Measurements from ENCODE around the gene DDRGK1.
"Not testable (repeated sequence)": the region's sequence is repeated elsewhere in the genome, so short reads cannot be mapped to it uniquely, and the experiment has no call there.

Gene DDRGK1

DNA sequence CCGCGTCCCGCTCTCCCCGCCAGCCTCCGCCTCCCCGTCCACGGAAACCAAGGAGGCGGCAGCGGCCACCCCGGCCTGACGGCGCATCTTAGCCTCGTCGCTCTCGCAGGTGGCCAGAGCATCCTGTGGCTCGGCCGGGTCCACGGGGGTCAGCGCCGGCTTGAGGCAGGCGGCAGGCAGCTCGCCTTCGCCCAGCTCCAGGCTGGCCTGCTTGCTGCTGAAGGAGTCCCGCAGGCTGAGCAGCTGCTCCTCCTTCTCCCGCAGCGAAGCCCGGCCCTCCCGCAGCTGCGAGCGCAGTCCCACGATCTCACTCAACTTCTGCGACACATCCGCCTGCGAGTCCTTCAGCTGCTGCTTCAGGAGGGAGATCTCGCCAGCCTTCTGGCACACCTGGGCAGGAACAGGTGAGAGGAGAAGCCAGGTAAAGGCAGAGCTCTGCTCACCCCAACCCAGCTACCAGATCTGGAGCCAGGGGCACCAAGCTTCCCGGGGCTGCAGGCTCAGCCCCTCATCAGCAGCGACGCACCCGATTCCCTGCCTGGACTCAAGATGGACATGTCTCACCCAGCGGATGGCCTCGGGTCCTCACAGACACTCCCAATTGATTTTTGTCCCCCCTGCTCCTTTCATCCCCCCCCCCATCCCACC is 39.6 kb downstream of the DDRGK1 start:
- no peak for DNase-seq (ENCODE audit: low read depth in 2 of 2)

DNA sequence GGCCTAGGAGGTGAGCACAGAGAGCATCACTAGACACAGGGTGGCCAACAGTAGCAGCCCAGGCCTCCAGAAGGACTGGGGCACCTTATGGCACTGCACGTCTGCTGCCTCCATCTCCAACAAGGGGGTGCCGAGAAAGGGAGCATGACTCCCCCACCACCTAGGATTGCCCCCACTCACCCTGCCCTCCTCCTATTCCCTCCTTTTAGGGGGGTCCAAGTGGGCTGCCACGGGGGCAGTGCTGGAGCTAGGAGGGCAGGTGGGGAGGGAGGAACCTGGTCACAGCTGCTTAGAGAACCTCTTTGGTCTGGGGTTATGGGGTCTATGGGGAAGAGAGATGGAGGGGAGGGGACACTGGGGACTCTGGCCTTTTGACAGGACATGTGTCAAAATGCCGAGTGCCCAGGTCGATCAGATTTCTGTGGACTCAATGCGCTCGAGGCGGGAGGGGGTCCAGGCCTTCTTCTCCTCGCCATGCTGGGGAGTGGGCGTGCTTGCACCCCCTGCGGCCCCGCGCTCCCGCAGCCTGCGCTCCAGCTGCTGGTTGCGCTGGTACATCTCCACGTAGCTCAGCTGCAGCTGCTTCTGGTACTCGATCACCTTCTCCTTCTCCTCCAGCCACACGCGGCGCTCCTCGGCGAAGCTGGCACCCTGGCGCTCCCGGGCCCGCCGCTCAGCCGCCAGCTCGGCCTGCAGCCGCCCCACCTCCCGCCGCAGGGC is 40.3 kb downstream of the DDRGK1 start:
- DNase-seq (ENCODE audit: low read depth in 2 of 2) = no peak

DNA sequence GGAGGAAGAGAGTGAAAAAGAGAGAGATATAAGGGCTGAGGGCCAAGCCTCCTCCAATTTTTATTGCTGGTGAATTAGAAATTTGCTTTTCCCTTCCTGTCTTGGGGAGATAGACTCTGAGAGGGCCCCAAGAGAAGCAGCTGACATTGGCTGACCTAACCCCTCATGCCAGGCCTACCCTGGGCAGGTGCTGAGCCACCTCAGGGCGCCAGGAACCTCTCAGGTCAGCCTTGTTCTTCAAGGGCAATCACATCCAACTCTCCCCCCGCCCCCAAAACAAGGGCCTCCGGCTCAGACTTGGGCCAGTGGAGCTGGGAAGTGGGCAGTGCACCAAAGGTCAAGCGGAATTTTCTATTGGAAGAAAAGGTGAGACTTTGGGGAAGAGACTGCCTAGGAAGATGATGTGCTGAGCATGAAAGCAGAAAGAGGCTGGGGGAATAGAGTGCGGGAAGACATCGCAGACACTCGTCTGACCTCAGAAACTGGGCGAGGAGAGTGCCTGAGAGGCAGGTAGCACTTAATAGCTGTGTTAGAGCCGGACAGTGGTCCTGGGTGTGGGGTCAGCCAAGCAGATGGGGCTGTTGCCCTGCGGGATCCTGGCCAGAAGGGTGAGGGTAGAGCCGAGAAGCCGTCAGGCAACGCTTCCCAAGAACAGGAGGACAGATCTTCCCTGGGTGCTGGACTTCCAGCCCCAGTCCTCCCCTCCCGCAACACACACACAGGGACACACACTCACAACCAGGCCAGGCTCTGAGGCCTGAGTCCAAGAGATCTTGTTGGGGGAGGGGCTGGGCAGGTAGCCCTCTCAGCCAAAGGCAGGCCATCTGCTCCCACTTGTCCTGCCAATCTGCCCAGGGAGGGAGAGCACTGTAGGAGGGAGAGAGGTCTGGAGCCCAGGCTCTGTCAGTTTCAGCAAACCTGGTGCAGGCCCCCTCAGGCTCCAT is 41.1 kb downstream of the DDRGK1 start:
- no peak for DNase-seq (ENCODE audit: low read depth in 2 of 2)

DNA sequence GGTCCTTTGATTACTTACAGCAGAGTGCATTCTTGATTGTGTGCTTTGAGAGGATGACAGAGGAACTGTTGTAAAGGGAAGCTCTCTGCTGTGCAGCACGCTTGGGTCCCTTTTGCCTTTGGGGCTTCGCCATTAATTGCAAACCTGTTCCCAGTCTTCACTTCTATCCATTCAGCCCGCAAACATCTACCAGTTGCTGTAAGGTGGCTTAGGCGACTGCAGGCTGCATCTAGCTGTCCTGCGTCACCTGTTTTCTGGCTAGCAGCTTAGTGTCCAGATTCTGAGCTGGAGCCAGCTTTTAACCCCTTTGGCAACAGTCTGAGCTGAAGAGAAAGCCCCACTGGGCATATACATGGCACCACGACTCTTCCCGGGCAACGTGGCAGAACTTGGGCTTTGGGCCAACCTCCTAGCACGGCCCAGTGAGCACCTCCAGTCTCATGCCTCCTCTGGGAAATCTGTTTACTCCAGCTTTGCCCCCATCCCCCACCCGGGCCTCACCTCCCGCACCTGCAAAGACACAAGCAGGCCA is 42.3 kb downstream of the DDRGK1 start:
- DNase-seq (ENCODE audit: low read depth in 2 of 2) = no peak

DNA sequence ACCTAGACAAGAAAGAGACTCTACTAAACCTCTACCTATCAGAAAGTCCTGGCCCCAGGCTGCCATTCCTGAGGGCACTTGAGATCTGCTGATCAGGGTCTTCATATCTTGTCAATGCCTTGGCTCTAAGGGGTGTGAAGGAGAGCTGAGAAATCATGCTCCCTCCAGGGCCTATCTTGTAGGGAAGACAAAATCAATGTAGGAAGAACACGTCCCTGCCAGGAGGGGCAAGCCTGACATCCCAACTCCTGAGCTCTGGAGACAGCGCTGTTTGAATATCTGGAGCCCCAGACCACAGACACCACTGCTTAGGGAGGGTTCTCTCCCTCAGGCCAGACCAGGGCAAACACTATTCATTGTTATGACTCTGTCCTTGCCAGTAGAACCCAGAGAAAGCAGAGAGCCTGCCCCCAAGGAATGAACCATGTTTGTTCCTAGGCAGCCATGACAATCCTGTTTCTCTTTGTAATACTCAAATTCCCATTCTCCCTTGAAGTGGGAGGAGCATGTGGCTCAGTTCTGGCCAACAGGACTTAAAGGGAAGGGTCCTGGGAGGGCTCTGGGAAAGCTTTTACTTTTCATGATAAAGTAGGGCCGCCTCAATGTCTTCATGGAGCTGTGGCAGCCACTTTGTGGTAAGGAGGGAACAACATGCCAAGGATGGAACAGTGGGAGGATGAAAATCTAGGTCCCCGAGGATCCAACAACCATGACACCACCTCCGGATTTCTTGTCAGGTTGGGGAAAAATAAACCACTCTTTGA is 43.0 kb downstream of the DDRGK1 start:
- no peak for DNase-seq (ENCODE audit: low read depth in 2 of 2)

DNA sequence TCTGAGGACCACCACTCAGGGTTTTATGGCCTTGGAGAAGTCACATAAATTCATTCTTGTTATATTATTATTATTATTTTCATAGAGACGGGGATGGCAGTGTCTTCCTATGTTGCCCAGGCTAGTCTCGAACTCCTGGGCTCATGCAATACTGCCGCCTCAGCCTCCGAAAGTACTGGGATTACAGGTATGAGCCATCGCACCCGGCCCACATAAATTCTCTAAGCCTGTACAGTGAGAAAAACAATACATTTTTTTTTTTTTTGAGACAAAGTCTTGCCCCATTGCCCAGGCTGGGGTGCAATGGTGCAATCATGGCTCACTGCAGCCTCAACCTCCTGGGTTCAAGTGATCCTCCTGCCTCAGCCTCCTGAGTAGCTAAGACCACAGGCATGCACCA is 44.1 kb downstream of the DDRGK1 start:
- DNase-seq (ENCODE audit: low read depth in 2 of 2) = no peak

DNA sequence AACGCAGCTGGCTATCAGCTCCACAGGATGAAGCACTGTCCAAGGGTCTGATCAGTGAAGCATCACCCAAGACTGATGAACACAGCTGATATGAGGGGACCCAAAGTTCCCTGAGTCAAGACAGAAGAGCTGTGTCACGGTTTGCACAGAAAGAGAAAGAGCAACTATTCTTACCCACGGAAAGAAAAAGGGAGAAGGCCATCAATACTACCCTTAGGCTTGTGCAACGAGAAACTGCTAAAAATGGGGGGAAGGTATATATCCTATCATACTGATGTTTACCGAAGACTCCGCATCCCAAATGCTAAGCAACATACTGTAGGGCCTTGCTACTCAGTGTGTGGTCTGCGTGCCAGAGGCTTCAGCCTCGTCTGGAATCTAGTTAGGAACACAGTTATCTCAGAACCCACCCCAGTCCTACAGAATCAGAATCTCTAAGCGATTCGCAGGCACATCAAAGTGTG is 45.5 kb downstream of the DDRGK1 start:
- DNase-seq (ENCODE audit: low read depth in 2 of 2) = no peak

DNA sequence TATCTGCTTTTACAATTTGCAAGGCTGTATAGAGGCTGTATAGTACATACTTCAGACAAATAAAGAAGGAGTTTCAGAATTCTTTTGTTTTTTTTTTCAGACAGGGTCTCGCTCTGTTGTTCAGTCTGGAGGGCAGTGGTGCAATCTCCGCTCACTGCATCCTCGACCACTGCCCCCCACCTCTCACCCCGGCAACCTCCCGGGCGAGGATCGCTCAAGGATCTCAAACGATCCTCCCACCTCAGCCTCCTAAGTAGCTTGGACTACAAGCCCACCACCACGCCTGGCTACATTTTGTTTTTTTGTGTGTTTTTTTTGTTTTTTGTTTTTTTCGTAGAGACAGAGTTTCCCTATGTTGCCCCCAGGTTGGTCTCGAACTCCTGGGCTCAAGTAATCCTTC is 46.7 kb downstream of the DDRGK1 start:
- DNase-seq (ENCODE audit: low read depth in 2 of 2) = no peak

DNA sequence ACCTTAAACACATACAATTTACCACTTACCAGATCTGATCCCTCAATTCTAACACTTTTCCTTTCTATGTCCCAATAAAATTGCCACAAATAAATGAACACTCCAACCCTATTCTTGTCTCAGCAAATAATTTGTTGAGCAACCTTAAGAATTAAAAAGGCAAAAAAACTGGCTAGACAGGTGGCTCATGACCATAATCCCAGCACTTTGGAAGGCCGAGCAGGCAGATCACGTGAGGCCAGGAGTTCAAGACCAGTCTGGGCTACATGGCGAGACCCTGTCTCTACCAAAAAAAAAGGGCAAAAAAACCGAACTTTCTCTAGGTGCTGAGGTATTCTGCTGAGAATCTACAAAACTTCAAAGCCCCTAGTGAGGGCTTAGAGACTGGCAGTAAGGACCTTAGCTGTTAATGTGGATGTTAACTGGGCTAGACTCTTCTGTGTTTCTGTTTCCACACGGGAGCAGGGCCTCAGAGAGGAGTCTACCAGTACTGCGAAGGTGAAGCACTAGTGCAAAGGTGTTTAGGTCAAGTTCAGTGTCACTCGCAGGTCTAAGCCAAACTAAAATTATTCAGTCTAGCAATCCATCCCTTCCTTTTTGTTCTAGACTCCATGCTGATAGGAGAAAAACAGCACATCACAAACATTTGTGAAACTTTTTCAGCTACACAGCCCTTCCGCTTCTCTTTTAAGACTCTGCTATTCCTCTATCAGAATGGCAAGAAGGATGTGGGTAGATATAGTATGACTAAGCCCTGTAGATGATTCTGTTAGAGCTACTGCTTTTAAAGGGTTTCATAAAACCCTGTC is 47.5 kb downstream of the DDRGK1 start:
- no peak for DNase-seq (ENCODE audit: low read depth in 2 of 2)

DNA sequence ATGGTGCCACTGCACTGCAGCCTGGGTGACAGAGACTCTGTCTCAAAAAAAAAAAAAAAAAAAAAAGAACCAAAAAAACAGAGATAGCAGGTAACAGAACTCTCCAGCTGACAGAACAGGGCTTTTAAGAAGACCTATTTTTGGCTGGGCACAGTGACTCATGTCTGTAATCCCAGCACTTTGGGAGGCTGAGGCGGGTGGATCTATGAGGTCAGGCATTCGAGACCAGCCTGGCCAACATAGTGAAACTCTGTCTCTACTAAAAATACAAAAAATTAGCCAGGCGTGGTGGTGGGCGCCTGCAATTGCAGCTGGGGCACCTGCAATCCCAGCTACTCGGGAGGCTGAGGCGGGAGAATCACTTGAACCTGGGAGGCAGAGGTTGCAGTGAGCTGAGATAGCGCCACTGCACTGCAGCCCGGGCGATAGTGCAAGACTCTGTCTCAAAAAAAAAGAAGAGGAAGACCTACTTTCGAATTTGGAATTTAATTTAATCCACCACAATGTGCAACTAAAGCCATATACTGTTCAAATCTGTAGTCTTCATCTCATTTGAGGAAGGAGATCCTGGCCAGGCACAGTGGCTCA is 52.3 kb downstream of the DDRGK1 start:
- not testable (repeated sequence) for DNase-seq (ENCODE audit: low read depth in 2 of 2)

DNA sequence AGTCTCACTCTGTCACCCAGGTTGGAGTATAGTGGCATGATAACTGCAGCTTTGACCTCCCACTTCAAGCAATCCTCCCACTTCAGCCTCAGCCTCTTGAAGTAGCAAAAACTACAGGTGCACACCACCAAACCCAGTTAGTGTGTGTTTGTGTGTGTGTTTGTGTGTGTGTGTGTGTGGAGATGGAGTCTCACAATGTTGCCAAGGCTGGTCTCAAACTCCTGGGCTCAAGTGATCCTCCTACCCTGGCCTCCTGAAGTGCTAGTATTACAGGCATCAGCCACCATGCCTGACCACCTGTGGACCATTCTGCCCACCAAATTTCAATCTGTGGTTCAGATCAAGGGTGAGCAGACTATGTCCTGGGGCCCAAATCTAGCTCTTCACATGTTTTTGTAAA is 53.6 kb downstream of the DDRGK1 start:
- DNase-seq (ENCODE audit: low read depth in 2 of 2) = no peak

DNA sequence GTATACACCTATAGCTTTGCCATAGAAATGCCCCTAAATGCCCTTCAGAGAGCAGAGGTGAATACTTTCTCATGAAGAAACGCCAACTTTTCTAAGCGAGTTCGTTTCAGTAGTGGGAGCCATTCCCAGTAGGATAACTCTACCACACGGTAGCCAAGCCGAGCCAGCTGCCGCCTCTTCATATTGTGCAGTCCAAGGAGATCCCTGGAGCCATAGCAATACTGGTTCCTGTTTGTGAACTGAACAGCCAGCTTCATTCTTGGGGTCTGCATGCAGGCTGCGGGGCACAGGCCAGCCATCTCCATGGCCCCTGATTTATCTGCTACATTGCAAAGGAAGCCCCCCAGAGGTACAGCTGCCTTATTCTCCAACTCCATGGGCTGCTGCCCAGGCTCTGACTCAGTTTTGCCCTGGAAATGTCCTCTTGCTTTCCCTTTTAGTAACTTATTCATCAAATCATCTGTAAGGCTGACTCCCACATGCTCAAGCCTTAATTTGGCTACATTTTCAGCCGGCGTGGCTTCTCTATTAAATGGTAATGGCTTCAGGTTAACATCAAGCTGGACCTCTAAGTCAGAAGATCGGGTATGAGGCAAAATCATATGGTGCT is 57.6 kb downstream of the DDRGK1 start:
- no peak for DNase-seq (ENCODE audit: low read depth in 2 of 2)

DNA sequence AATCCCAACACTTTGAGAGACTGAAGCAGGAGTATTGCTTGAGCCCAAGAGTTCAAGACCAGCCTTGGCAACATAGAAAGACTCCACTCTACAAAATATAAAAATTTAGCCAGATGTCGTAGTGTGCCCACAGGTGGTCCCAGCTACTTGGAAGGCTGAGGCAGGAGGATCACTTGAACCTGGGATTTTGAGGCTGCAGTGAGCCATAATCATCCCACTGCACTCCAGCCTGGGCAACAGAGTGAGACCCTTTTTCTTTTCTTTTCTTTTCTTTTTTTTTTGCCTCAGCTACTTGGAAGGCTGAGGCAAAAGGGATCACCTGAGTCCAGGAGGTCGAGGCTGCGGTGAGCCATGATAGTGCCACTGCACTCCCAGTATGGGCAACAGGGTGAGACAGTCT is 62.7 kb downstream of the DDRGK1 start:
- no peak for DNase-seq (ENCODE audit: low read depth in 2 of 2)
